Progenitor cell of endocrine pancreas (in vitro differentiated cells): ENCODE data around the gene ALLC. TPM values are rescaled to one million over a fixed set of nuclear protein-coding genes. Genes with fewer than 3 reads are reported as not detected.
A peak's percentile ranks its signal among the peaks of the same experiment; 100 is the strongest.

ENCODE experiments used
- DNase-seq: peaks from one replicate; pipeline ENCODE4 v3.0.0; 2021; ENCODE audit warnings: low spot score; ENCODE audit not compliant: unreplicated experiment
- H3K27ac Mint-ChIP-seq: 2 replicates; pipeline ENCODE4 v1.8.0; 2021; ENCODE audit warnings: mild to moderate bottlenecking, moderate library complexity, mixed read lengths
- H3K27me3 Mint-ChIP-seq: 2 replicates; pipeline ENCODE4 v1.8.0; 2021; ENCODE audit warnings: mixed read lengths
- H3K36me3 Mint-ChIP-seq: 2 replicates; pipeline ENCODE4 v1.8.0; 2022; ENCODE audit warnings: mixed read lengths; ENCODE audit not compliant: insufficient read depth
- H3K4me1 Mint-ChIP-seq: 2 replicates; pipeline ENCODE4 v1.8.0; 2021; ENCODE audit warnings: low read depth, mixed read lengths
- H3K4me3 Mint-ChIP-seq: 2 replicates; pipeline ENCODE4 v1.8.0; 2021; ENCODE audit warnings: low read depth, mild to moderate bottlenecking, moderate library complexity, mixed read lengths
- H3K9me3 Mint-ChIP-seq: 2 replicates; pipeline ENCODE4 v1.8.0; 2021; ENCODE audit warnings: low read depth, mixed read lengths
- total RNA-seq: library from RNA; stranded (reverse); gene quantifications from 2 replicates; pipeline ENCODE4 v1.2.1, GENCODE V29; 2021
- TF ChIP-seq, protein P1 (sequence below): fragments of 200-600 bp; sonication (generic); IDR thresholded peaks from one replicate; pipeline ENCODE4 v1.5.0; 2021; ENCODE audit warnings: antibody characterized with exemption, mild to moderate bottlenecking; ENCODE audit not compliant: unreplicated experiment

ALLC gene
- total RNA-seq, 1 donor from 2014 or later, result not detected

DNA sequence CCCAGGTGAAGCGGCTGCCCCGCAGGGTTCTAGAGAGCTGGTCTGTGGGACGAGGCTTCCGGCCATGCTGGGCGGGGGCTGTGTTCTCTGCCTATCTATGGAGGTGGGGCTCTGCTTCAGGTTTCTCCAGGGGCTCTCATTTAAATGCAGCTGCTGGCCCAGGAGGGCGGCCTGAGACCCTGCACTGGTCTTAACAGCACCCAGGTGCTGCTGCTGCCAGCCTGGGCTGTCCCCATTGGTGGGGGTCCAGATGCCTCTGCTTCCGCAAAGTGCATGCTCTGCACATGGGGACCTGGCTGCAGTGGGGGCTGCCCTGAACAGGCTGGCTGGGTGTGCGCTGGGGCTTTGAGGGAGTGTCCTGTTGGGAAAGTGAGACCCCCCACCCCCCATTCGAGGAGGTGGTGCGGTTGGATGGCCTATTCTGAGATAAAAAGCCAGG is 29.7 kb upstream of the ALLC start:
- TF ChIP-seq, protein P1, sequence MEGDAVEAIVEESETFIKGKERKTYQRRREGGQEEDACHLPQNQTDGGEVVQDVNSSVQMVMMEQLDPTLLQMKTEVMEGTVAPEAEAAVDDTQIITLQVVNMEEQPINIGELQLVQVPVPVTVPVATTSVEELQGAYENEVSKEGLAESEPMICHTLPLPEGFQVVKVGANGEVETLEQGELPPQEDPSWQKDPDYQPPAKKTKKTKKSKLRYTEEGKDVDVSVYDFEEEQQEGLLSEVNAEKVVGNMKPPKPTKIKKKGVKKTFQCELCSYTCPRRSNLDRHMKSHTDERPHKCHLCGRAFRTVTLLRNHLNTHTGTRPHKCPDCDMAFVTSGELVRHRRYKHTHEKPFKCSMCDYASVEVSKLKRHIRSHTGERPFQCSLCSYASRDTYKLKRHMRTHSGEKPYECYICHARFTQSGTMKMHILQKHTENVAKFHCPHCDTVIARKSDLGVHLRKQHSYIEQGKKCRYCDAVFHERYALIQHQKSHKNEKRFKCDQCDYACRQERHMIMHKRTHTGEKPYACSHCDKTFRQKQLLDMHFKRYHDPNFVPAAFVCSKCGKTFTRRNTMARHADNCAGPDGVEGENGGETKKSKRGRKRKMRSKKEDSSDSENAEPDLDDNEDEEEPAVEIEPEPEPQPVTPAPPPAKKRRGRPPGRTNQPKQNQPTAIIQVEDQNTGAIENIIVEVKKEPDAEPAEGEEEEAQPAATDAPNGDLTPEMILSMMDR, result no peak
- no peak overlapping the region for H3K4me3 Mint-ChIP-seq
- no peak overlapping the region for H3K27ac Mint-ChIP-seq
- peaks cover 7% of the 10 kb centered on the region for H3K27me3 Mint-ChIP-seq
- H3K4me1 Mint-ChIP-seq, result no peaks in the 10 kb centered on the region
- peaks cover 5% of the 10 kb centered on the region for H3K9me3 Mint-ChIP-seq
- no peaks in the 10 kb centered on the region for H3K36me3 Mint-ChIP-seq
- no peak for DNase-seq

DNA sequence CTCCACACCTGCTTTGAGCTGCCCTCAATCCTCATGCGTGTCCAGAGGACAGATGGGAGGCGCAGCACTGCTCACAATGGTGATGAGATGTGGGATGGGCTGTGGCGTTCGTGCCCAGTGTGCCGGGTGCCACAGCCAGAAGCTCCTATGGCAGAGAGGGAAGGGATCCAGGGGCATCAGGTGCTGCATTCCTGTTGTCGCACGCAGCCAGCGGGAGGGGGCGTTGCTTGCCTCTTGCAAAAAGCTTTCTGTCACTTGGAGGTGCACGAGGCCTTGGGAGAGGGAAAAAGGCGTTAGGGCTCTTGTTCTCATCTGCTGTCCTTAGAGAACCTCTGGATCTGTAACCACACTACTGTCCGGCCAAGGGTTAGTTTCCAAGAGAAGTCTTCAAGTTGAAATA is 29.2 kb upstream of the ALLC start:
- Mint-ChIP-seq H3K4me1 (no peaks in the 10 kb centered on the region), H3K4me3 (no peak overlapping the region), H3K27me3 (peaks cover 7% of the 10 kb centered on the region), H3K36me3 (no peaks in the 10 kb centered on the region), H3K27ac (no peak overlapping the region), H3K9me3 (no peaks in the 10 kb centered on the region)
- TF ChIP-seq, protein P1, result peak; percentile 42
- DNase-seq, result no peak

DNA sequence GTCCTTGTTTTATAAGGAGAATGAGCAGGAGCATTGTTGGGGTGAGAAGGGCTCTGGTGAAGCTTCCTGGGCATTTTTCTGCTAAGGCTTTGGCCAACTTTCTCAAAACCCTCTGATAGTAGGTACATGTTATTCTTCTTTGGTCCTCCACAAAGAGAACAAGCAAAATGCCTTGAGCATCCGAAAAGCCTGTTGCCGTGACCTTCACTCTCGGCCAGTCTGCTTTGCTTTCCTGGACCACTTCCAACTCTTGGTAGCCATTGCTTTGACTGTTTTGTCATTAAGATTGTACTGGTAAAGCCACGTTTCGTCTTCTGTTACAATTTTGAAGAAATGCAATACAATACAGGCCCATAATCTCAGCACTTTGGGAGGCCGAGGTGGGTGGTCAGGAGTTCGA is 27.4 kb upstream of the ALLC start:
- Mint-ChIP-seq H3K4me3 (no peak overlapping the region), H3K36me3 (no peaks in the 10 kb centered on the region), H3K27me3 (peaks cover 11% of the 10 kb centered on the region), H3K4me1 (no peaks in the 10 kb centered on the region), H3K27ac (no peak overlapping the region), H3K9me3 (no peaks in the 10 kb centered on the region)
- TF ChIP-seq, protein P1, result no peak
- DNase-seq, result no peak

DNA sequence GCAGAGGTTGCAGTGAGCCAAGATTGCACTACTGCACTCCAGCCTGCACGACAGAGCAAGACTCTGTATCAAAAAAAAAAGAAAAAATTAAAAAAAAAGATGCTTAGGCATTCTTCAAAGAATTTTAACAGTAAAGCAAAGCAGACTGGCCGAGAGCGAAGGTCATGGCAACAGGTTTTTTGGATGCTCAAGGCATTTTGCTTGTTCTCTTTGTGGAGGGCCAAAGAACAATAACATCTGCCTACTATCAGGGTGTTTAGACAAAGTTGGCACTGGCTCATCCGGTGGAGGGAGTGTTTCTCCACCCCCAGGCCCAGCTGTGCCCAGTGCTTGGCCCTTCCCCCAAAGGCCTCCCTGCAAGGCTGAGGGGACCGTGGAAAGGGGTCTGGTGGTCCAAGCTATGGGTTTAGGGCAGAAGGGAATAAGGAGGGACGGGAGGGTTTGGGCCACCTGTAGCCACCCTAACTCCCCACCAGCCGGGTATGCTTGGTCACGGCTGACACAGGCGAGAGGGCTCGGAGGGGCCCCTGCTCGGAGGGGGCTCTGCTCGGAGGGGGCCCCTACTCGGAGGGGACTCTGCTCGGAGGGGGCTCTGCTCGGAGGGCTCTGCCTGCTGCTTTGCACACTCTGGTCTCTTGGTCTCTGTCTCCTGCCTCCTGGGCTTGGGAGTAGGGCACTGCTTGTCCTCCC is 26.7 kb upstream of the ALLC start:
- no peak overlapping the region for H3K4me3 Mint-ChIP-seq
- DNase-seq, result no peak
- TF ChIP-seq, protein P1, result no peak
- H3K27ac Mint-ChIP-seq, result no peak overlapping the region
- no peaks in the 10 kb centered on the region for H3K4me1 Mint-ChIP-seq
- H3K27me3 Mint-ChIP-seq, result peaks cover 12% of the 10 kb centered on the region
- no peaks in the 10 kb centered on the region for H3K9me3 Mint-ChIP-seq
- no peaks in the 10 kb centered on the region for H3K36me3 Mint-ChIP-seq

DNA sequence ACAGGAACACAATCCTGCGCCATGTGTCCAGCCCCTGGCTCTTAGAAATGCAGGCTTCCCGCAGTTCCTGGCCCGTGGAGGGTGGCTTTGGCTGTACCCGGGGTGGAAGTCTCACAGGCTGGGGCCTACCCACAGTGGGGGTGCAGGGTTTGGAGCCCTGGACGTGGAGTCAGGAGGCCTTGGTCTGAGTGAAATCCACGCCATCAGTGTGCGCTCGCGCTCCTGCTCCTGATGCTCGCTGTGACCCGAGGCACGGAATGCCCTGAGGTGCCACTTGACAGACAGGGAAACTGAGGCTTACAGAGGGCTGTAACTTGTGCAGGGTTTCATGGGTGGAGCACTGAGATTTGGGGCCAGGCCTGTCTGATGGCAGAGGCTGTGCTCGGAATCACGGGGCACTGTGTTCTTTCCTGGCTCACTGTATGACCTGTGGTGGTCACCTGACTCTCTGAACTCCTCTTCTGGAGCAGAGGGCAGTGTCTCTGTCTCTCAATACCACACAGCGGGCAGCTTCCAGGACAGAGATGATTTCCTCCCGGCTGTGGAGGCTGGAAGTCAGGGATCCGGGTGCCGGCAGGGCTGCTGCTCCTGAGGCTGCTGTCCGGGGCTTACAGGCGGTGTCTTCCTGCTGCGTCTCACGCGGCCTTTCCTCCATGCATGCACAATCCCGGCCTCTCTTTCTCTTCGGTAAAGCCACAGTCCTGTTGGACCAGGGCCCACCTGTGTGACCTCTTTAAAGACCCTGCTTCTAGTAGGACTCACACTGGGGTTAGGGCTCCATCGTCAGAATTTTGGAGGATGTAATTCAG is 25.9 kb upstream of the ALLC start:
- Mint-ChIP-seq H3K9me3 (no peaks in the 10 kb centered on the region), H3K27me3 (peaks cover 16% of the 10 kb centered on the region), H3K36me3 (no peaks in the 10 kb centered on the region), H3K4me1 (no peaks in the 10 kb centered on the region), H3K27ac (no peak overlapping the region), H3K4me3 (no peak overlapping the region)
- TF ChIP-seq, protein P1, result no peak
- DNase-seq, result no peak
